ENCODE measurements around the gene ITCH. TPM values are rescaled to one million over a fixed set of nuclear protein-coding genes. Genes with fewer than 3 reads are reported as not detected.
A peak's percentile ranks its signal among the peaks of the same experiment; 100 is the strongest.
"Not testable (repeated sequence)": the region's sequence is repeated elsewhere in the genome, so short reads cannot be mapped to it uniquely, and the experiment has no call there.

ITCH gene
- total RNA-seq, 2 donors from 2014 or later, result 22.4 to 24.4 TPM

DNA sequence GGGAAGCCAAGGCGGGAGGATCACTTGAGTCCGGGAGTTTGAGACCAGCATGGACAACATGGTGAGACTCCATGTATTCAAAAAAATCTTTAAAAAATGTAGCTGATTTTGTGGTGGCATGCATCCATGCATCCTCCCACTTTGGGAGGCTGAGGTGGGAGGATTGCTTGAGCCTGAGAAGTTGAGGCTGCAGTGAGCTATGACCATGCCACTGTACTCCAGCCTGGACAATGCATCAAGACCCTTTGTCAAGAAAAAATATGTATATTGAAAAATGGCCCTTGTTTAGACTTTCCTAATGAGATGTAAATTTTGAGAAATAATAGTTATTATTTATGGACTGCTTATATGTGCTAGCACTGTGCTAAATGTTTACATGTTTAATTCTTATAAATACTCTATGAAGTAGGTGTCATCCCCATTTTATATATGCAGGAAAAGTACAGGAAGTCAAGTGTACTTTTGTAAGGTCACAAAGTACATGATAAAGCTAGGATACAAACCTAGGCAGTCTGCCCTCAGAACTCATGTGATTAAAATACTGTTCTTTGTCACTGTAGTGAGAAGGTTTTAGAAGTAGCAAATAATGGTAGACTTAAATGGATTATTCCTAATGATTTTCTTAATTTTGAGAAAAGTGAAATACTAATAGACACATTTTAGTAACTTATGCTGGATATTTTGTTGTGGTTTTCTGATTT lies 58.8 kb downstream of the ITCH start:
- intact Hi-C loops (cut with DNase I), result no loop called here
- WGBS, 2 donors, result 97 to 100% methylated on average over 2 of the region's 2 CpGs
- H3K4me1 ChIP-seq, result peaks cover 15% of the 10 kb centered on the region

DNA sequence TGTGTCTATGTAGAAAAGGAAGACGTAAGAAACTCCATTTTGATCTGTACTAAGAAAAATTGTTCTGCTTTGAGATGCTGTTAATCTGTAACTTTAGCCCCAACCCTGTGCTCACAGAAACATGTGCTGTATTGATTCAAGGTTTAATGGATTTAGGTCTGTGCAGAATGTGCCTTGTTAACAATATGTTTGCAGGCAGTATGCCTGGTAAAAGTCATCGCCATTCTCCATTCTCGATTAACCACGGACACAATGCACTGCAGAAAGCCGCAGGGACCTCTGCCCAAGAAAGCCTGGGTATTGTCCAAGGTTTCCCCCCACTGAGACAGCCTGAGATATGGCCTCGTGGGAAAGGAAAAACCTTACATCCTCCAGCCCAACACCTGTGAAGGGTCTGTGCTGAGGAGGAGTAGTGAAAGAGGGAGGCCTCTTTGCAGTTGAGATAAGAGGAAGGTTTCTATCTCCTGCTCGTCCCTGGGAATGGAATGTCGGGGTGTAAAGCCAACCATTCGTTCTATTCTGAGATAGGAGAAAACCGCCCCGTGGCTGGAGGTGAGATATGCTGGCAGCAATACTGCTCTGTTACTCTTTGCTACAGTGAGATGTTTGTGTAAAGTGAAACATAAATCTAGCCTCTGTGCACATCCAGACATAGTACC lies 62.1 kb downstream of the ITCH start:
- H3K27me3 ChIP-seq; DNase-seq; intact Hi-C loops (cut with DNase I); H3K9me3 ChIP-seq; ATAC-seq; H3K4me3 ChIP-seq: not testable (repeated sequence)
- Histone ChIP-seq H3K36me3 (replicated peaks in 1 of 2; ENCODE audit: insufficient read depth in 1 of 2, low read depth in 2 of 2) (peaks cover 0 to 10% of the 10 kb centered on the region in 2 donors), H3K27ac (peak overlapping the region in 2 of 4 donors; percentile 28 to 40), H3K4me1 (peaks cover 15% of the 10 kb centered on the region)
- 20 to 25% methylated on average over 11 of the region's 11 CpGs for WGBS, 2 donors

More for the DNA sequence above, 58.8 kb downstream of the ITCH start:
- H3K27me3 ChIP-seq, result no peaks in the 10 kb centered on the region
- H3K4me3 ChIP-seq, result no peak overlapping the region
- ATAC-seq, result no peak
- TF ChIP-seq, protein P1, sequence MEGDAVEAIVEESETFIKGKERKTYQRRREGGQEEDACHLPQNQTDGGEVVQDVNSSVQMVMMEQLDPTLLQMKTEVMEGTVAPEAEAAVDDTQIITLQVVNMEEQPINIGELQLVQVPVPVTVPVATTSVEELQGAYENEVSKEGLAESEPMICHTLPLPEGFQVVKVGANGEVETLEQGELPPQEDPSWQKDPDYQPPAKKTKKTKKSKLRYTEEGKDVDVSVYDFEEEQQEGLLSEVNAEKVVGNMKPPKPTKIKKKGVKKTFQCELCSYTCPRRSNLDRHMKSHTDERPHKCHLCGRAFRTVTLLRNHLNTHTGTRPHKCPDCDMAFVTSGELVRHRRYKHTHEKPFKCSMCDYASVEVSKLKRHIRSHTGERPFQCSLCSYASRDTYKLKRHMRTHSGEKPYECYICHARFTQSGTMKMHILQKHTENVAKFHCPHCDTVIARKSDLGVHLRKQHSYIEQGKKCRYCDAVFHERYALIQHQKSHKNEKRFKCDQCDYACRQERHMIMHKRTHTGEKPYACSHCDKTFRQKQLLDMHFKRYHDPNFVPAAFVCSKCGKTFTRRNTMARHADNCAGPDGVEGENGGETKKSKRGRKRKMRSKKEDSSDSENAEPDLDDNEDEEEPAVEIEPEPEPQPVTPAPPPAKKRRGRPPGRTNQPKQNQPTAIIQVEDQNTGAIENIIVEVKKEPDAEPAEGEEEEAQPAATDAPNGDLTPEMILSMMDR (IDR thresholded peaks at IDR 0.05), result no peak
- peaks cover 0 to 1% of the 10 kb centered on the region in 2 donors for H3K36me3 ChIP-seq (replicated peaks in 1 of 2; ENCODE audit: insufficient read depth in 1 of 2, low read depth in 2 of 2)
- no peaks in the 10 kb centered on the region for H3K9me3 ChIP-seq
- no peak overlapping the region for H3K27ac ChIP-seq
- no peak for DNase-seq

DNA sequence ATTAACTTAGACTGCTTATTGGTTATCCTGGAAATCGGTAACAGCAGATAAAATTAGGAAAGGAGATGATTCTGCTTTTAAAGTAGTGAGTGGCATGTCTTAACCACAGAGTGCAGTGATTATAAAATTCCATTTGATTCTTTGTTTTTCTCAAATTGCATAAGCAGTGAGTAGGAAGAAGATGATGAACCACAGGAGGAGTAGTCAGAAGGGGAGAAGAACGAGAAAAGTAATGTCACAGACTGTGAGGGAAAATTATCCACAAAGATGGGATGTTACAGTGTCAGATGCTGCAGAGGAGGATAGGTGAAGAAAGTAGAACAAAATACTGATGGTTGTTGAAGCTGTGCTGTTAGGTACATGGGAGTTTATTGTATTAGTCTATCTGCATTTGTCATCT lies 63.0 kb downstream of the ITCH start:
- DNase-seq, result no peak
- Histone ChIP-seq H3K27me3 (no peaks in the 10 kb centered on the region), H3K36me3 (replicated peaks in 1 of 2; ENCODE audit: insufficient read depth in 1 of 2, low read depth in 2 of 2) (peaks cover 0 to 10% of the 10 kb centered on the region in 2 donors), H3K4me1 (peaks cover 15% of the 10 kb centered on the region), H3K27ac (peak overlapping the region in 1 of 4 donors; percentile 40), H3K9me3 (no peaks in the 10 kb centered on the region), H3K4me3 (no peak overlapping the region)
- TF ChIP-seq, protein P1 (IDR thresholded peaks at IDR 0.05), result no peak
- no peak for TF ChIP-seq POLR2A (IDR thresholded peaks at IDR 0.05)
- intact Hi-C loops (cut with DNase I), result no loop called here
- ATAC-seq, result no peak
- WGBS, 2 donors, result 67 to 73% methylated on average over 2 of the region's 2 CpGs

DNA sequence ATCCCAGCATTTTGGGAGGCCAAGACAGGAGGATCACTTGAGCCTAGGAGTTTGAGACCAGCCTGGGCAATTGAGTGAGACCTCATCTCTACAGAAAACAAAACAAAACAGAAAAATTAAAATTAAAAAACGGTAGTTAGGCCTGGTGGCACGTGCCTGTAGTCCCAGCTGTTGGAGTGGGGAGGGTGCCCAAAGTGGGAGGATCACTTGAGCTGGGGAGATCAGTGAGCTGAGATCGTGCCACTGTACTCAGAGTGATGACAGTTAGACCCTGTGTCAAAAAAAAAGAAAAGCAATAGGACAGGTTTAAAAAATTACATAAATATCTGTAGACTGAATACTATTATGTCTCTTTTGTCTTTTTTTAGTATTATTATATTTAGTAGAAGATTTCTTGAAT lies 64.3 kb downstream of the ITCH start:
- 62 to 74% methylated on average over 3 of the region's 3 CpGs for WGBS, 2 donors
- ATAC-seq (no peak), DNase-seq (no peak)
- intact Hi-C loops (cut with DNase I), result no loop called here
- Histone ChIP-seq H3K27me3 (no peaks in the 10 kb centered on the region), H3K9me3 (no peaks in the 10 kb centered on the region), H3K27ac (no peak overlapping the region), H3K36me3 (replicated peaks in 1 of 2; ENCODE audit: insufficient read depth in 1 of 2, low read depth in 2 of 2) (peaks cover 0 to 10% of the 10 kb centered on the region in 2 donors), H3K4me1 (peaks cover 15% of the 10 kb centered on the region), H3K4me3 (no peak overlapping the region)
- TF ChIP-seq, protein P1 (IDR thresholded peaks at IDR 0.05), result no peak
- TF ChIP-seq POLR2A (IDR thresholded peaks at IDR 0.05), result no peak

DNA sequence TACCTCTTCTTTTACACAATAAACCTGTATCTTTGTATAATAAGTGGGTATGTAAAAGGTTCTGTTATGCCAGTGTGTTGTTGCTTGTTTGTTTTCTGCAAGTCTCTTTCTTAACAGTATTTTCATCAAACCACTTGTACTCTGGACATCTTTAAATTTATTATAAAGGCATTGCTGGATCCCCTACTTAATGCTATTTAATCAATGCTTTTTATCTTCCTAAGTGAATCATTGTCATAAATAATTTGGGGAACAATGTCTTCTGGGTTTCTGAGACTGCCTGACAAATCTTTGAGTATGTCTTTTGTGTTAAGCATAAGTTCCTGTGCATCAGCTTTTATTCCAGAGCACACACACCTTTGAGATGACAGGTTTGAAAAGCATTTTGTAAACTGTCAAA lies 64.7 kb downstream of the ITCH start:
- peaks cover 15% of the 10 kb centered on the region for H3K4me1 ChIP-seq
- intact Hi-C loops (cut with DNase I), result no loop called here
- no peak for TF ChIP-seq POLR2A (IDR thresholded peaks at IDR 0.05)
- TF ChIP-seq, protein P1 (IDR thresholded peaks at IDR 0.05), result no peak
- H3K27me3 ChIP-seq, result no peaks in the 10 kb centered on the region
- DNase-seq (no peak), ATAC-seq (no peak)
- H3K4me3 ChIP-seq, result no peak overlapping the region
- H3K9me3 ChIP-seq, result no peaks in the 10 kb centered on the region
- H3K27ac ChIP-seq, result no peak overlapping the region
- peaks cover 0 to 10% of the 10 kb centered on the region in 2 donors for H3K36me3 ChIP-seq (replicated peaks in 1 of 2; ENCODE audit: insufficient read depth in 1 of 2, low read depth in 2 of 2)

Data from body of pancreas (tissue), 4 donors.